K562 (cell line): ENCODE data around the gene GJD2.

Experiments
- BHLHE40 ChIP-seq: IDR thresholded peaks from 2 replicates; pipeline ENCODE4 v1.6.1; 2011; ENCODE audit warnings: low read length, improper control_type of control experiment
- CTCF ChIP-seq, 3 experiments: IDR thresholded peaks in 2 of 3; conservative IDR thresholded peaks in 1 of 3; 2 replicates each; pipeline ENCODE4 v1.5.1; 2011 to 2012; ENCODE audit warnings: low read length in 3 of 3, mild to moderate bottlenecking in 3 of 3, control low read depth in 2 of 3, improper control_type of control experiment in 1 of 3, inconsistent platforms in 1 of 3, low read depth in 1 of 3, mixed read lengths in 1 of 3, moderate library complexity in 1 of 3; ENCODE audit not compliant: insufficient read depth in 2 of 3
- GABPA ChIP-seq: fragments of 200-800 bp; sonication (Bioruptor generic); conservative IDR thresholded peaks from 2 replicates; pipeline ENCODE4 v1.6.1; 2016; ENCODE audit warnings: low read depth, missing genetic modification characterization, missing compliant biosample characterization
- JUND ChIP-seq, 2 experiments: IDR thresholded peaks; 2 replicates in 1 of 2; 3 replicates in 1 of 2; pipeline ENCODE4 v1.6.1; 2011; ENCODE audit warnings: borderline replicate concordance in 2 of 2, low read depth in 2 of 2, low read length in 2 of 2, improper control_type of control experiment in 1 of 2, missing biosample characterization in 1 of 2, missing genetic modification characterization in 1 of 2, missing genetic modification reagents in 1 of 2
- POU5F1 ChIP-seq: fragments of 150-350 bp; IDR thresholded peaks from 2 replicates; pipeline ENCODE4 v1.6.1; 2014; ENCODE audit warnings: borderline replicate concordance, low read length, low read depth, mild to moderate bottlenecking; ENCODE audit not compliant: partially characterized antibody
- RFX5 ChIP-seq: IDR thresholded peaks from 2 replicates; pipeline ENCODE4 v1.6.1; 2011; ENCODE audit warnings: low read depth, mild to moderate bottlenecking, improper control_type of control experiment, low read length
- SMARCC2 ChIP-seq: fragments of 450-650 bp; IDR thresholded peaks from 2 replicates; pipeline ENCODE4 v1.6.1; 2017; ENCODE audit warnings: antibody characterized with exemption, moderate library complexity, mild to moderate bottlenecking, low read depth
- SPI1 ChIP-seq: IDR thresholded peaks from 2 replicates; pipeline ENCODE4 v1.6.1; 2011; ENCODE audit warnings: low read depth, low read length, control low read depth, borderline replicate concordance
- TAF1 ChIP-seq: IDR thresholded peaks from 2 replicates; pipeline ENCODE4 v1.6.1; 2011; ENCODE audit warnings: mild to moderate bottlenecking, low read length, moderate library complexity; ENCODE audit not compliant: insufficient read depth, control insufficient read depth, severe bottlenecking; ENCODE audit errors: extremely low read depth
- TBP ChIP-seq: optimal IDR thresholded peaks from 2 replicates; pipeline ENCODE3; 2011; ENCODE audit warnings: low read depth, low read length, improper control_type of control experiment

GRCh38 chr15:34794590-34795206 lies 39.9 kb upstream of the GJD2 start:
- TF ChIP-seq POU5F1 (no peak), JUND (IDR thresholded peaks at IDR 0.05; ENCODE audit: borderline replicate concordance, low read depth, low read length) (no peak), JUND (tag; IDR thresholded peaks at IDR 0.05; ENCODE audit: borderline replicate concordance, low read depth, low read length) (no peak), BHLHE40 (no peak), SMARCC2 (no peak), TAF1 (no peak), SPI1 (no peak), RFX5 (no peak), TBP (no peak), CTCF (IDR thresholded peaks at IDR 0.05 in 2 of 3, conservative IDR thresholded peaks at IDR 0.05 in 1 of 3; ENCODE audit: insufficient read depth in 2 of 3, low read depth in 1 of 3, low read length in 3 of 3) (no peak), GABPA (tag) (no peak)
